Trophoblast cell (in vitro differentiated cells and primary cell): ENCODE results near the gene FAM151A.
"Not testable (repeated sequence)": the region's sequence is repeated elsewhere in the genome, so short reads cannot be mapped to it uniquely, and the experiment has no call there.

Source experiments
- DNase-seq, 2 donors: peaks; one replicate each; pipeline ENCODE4 v3.0.0-alpha.2; 2016
- H2AFZ ChIP-seq: 2 replicates; pipeline ENCODE4 v1.6.1; 2013; ENCODE audit warnings: low read length, moderate library complexity, mild to moderate bottlenecking; ENCODE audit not compliant: insufficient read depth, poor library complexity
- H2AK5ac ChIP-seq: 2 replicates; pipeline ENCODE4 v1.6.1; 2013; ENCODE audit warnings: mild to moderate bottlenecking, low read length
- H2BK120ac ChIP-seq: 2 replicates; pipeline ENCODE4 v1.6.1; 2013; ENCODE audit warnings: low read length, mild to moderate bottlenecking, moderate library complexity; ENCODE audit not compliant: insufficient read depth, poor library complexity
- H2BK12ac ChIP-seq: 2 replicates; pipeline ENCODE4 v1.6.1; 2013; ENCODE audit warnings: mild to moderate bottlenecking, low read length, moderate library complexity
- H2BK5ac ChIP-seq: 2 replicates; pipeline ENCODE4 v1.6.1; 2013; ENCODE audit warnings: low read length, low read depth, moderate library complexity, mild to moderate bottlenecking; ENCODE audit not compliant: poor library complexity
- H3K14ac ChIP-seq: 2 replicates; pipeline ENCODE4 v1.6.1; 2013; ENCODE audit warnings: mild to moderate bottlenecking, low read length
- H3K18ac ChIP-seq: 2 replicates; pipeline ENCODE4 v1.6.1; 2013; ENCODE audit warnings: mild to moderate bottlenecking, low read length
- H3K23ac ChIP-seq: 2 replicates; pipeline ENCODE4 v1.6.1; 2013; ENCODE audit warnings: low read length
- H3K27ac ChIP-seq: 2 replicates; pipeline ENCODE4 v1.5.1; 2013; ENCODE audit warnings: low read depth, mild to moderate bottlenecking, inconsistent platforms, low read length, moderate library complexity
- H3K27me3 ChIP-seq: 2 replicates; pipeline ENCODE4 v1.6.1; 2013; ENCODE audit warnings: inconsistent platforms, mild to moderate bottlenecking, low read length, moderate library complexity; ENCODE audit not compliant: insufficient read depth
- H3K36me3 ChIP-seq, 2 experiments: 1 replicate in 1 of 2; 2 replicates in 1 of 2; pipeline ENCODE4 v1.6.1; 2013; ENCODE audit warnings: low read length in 2 of 2, mild to moderate bottlenecking in 2 of 2, moderate library complexity in 1 of 2; ENCODE audit not compliant: insufficient read depth in 2 of 2, control insufficient read depth in 1 of 2
- H3K4ac ChIP-seq: 2 replicates; pipeline ENCODE4 v1.6.1; 2013; ENCODE audit warnings: low read depth, mild to moderate bottlenecking, low read length, moderate library complexity
- H3K4me1 ChIP-seq, 2 experiments: 1 replicate in 1 of 2; 2 replicates in 1 of 2; pipeline ENCODE4 v1.6.1; 2013; ENCODE audit warnings: low read length in 2 of 2, mild to moderate bottlenecking in 2 of 2, moderate library complexity in 1 of 2; ENCODE audit not compliant: insufficient read depth in 2 of 2, control insufficient read depth in 1 of 2
- H3K4me2 ChIP-seq: 2 replicates; pipeline ENCODE4 v1.6.1; 2013; ENCODE audit warnings: inconsistent platforms, mild to moderate bottlenecking, low read length, moderate library complexity
- H3K4me3 ChIP-seq: 2 replicates; pipeline ENCODE4 v1.5.1; 2013; ENCODE audit warnings: mild to moderate bottlenecking, low read depth, low read length, inconsistent platforms
- H3K79me1 ChIP-seq: one replicate; pipeline ENCODE4 v1.6.1; 2013; ENCODE audit warnings: low read length
- H3K79me2 ChIP-seq: 2 replicates; pipeline ENCODE4 v1.6.1; 2013; ENCODE audit warnings: low read length, mild to moderate bottlenecking; ENCODE audit not compliant: control insufficient read depth, insufficient read depth, poor library complexity
- H3K9ac ChIP-seq: 2 replicates; pipeline ENCODE4 v1.6.1; 2013; ENCODE audit warnings: mild to moderate bottlenecking, low read length
- H3K9me3 ChIP-seq: 2 replicates; pipeline ENCODE4 v1.6.1; 2013; ENCODE audit warnings: low read depth, mild to moderate bottlenecking, control low read depth, inconsistent platforms, low read length; ENCODE audit not compliant: insufficient read depth
- H4K12ac ChIP-seq: 2 replicates; pipeline ENCODE4 v1.6.1; 2013; ENCODE audit warnings: low read depth, mild to moderate bottlenecking, low read length, moderate library complexity
- H4K8ac ChIP-seq: 2 replicates; pipeline ENCODE4 v1.6.1; 2013; ENCODE audit warnings: low read depth, mild to moderate bottlenecking, low read length, moderate library complexity
- H4K91ac ChIP-seq: one replicate; pipeline ENCODE4 v1.6.1; 2013; ENCODE audit warnings: low read depth, mild to moderate bottlenecking, low read length, moderate library complexity
- WGBS: extraction: QIAGEN DNeasy Blood & Tissue Kit; methylation state at CpG from one replicate; pipeline ENCODE4 v1.1.7; 2013; ENCODE audit warnings: missing lambda C conversion rate; ENCODE audit not compliant: insufficient read length, insufficient coverage; ENCODE audit errors: extremely low coverage; 5-methylcytosine and 5-hydroxymethylcytosine counted together

The FAM151A gene

DNA sequence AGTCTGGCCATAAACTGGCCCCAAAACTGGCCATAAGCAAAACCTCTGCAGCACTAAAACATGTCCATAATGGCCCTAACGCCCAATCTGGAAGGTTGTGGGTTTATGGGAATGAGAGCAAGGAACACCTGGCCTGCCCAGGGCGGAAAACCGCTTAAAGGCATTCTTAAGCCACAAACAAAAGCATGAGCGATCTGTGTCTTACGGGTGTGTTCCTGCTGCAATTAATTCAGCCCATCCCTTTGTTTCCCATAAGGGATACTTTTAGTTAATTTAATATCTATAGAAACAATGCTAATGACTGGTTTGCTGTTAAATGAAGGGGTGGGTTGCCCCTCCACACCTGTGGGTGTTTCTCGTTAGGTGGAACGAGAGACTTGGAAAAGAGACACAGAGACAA lies 12.5 kb upstream of the FAM151A start:
- H3K27ac ChIP-seq, H3K4me1 ChIP-seq, H2BK5ac ChIP-seq, H3K4ac ChIP-seq, H3K27me3 ChIP-seq, DNase-seq, H3K14ac ChIP-seq, H2AFZ ChIP-seq, H3K9me3 ChIP-seq, H3K9ac ChIP-seq, H3K79me2 ChIP-seq, H3K18ac ChIP-seq, H2AK5ac ChIP-seq, H3K36me3 ChIP-seq, H3K23ac ChIP-seq, H3K4me2 ChIP-seq, H4K12ac ChIP-seq, H3K79me1 ChIP-seq, H3K4me3 ChIP-seq, H4K8ac ChIP-seq, H2BK12ac ChIP-seq, H4K91ac ChIP-seq, H2BK120ac ChIP-seq: not testable (repeated sequence)
- no CpG with 5 or more reads among the region's 7 CpGs for WGBS

GRCh38 chr1:54627196-54627595 lies 3.9 kb upstream of the FAM151A start:
- DNase-seq, result no peak
- no peak overlapping the region for H2BK120ac ChIP-seq
- no CpG with 5 or more reads among the region's 10 CpGs for WGBS

DNA sequence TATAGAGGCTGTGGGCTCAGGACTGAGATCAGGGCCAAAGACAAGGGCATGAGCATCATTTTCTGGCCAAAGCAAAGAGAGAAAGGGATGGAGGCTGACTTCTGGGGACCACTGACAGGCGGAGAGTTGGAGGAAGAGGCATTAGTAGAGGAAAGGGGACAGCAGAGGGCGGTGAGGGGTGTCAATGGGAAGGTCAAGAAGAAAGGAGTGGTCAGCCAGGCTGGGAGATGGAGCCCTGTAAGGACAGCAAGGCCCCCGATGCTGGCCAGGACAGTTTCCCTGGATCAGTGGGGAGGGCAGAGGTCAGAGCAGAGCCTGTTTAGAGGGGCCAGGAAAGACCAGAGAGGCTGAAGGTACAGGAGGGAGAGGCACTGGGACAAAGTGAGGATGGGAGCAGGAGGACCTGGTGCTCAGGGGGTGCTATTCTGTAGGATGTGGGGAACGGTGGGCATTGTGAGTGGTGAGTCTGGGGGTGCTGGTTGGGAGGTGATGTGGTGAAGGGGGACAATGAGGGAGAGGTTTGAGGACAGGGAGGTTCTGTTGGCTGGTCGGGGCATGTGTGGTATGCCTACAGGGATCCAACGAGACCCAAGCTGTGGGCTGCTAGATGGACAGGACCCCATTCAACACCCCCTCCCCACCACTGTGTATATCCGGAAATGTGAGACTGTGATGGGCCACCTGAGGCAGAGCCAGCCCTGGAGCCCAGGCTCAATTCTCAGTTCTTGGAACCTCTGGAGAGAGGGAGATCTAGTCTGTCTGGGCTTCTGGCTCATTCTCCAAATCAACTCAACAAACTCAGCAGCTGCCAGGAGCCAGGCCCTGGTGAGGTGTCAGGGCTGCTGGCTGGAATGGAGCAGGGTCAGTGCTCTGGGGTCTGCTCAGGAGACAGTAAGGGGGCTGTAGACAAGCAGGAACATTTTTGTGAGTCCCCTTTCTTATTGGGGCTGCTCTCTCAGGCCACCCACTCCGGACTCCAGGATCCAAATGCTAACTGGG lies 1.4 kb upstream of the FAM151A start:
- no peak overlapping the region for H3K4me3 ChIP-seq
- H2BK120ac ChIP-seq, result no peak overlapping the region
- no peak overlapping the region for H4K12ac ChIP-seq
- no peaks in the 10 kb centered on the region for H3K36me3 ChIP-seq
- no peak overlapping the region for H3K18ac ChIP-seq
- no peak overlapping the region for H2AFZ ChIP-seq
- H3K79me2 ChIP-seq, result no peaks in the 10 kb centered on the region
- no peaks in the 10 kb centered on the region for H3K79me1 ChIP-seq
- H3K4ac ChIP-seq, result no peak overlapping the region
- no peak overlapping the region for H2AK5ac ChIP-seq
- H3K27me3 ChIP-seq, result no peaks in the 10 kb centered on the region
- H3K4me2 ChIP-seq, result no peak overlapping the region
- H3K9ac ChIP-seq, result no peak overlapping the region
- H4K91ac ChIP-seq, result no peak overlapping the region
- no peak overlapping the region for H4K8ac ChIP-seq
- no peak overlapping the region for H2BK5ac ChIP-seq
- peaks cover 3% of the 10 kb centered on the region in 2 experiments for H3K4me1 ChIP-seq
- H3K14ac ChIP-seq, result no peak overlapping the region
- no peak overlapping the region for H3K27ac ChIP-seq
- no peak overlapping the region for H2BK12ac ChIP-seq
- DNase-seq, result no peak
- no peak overlapping the region for H3K23ac ChIP-seq
- H3K9me3 ChIP-seq, result no peaks in the 10 kb centered on the region
- WGBS, result no CpG with 5 or more reads among the region's 8 CpGs

More at GRCh38 chr1:54627196-54627595, 3.9 kb upstream of the FAM151A start:
- H3K36me3 ChIP-seq, result no peaks in the 10 kb centered on the region
- H3K79me2 ChIP-seq, result no peaks in the 10 kb centered on the region
- no peak overlapping the region for H2AFZ ChIP-seq
- no peak overlapping the region for H4K91ac ChIP-seq
- H3K27me3 ChIP-seq, result no peaks in the 10 kb centered on the region
- no peaks in the 10 kb centered on the region for H3K79me1 ChIP-seq
- H3K4me2 ChIP-seq, result no peak overlapping the region
- no peak overlapping the region for H4K8ac ChIP-seq
- no peak overlapping the region for H3K23ac ChIP-seq
- H2AK5ac ChIP-seq, result no peak overlapping the region
- H2BK12ac ChIP-seq, result no peak overlapping the region
- no peak overlapping the region for H3K14ac ChIP-seq
- H4K12ac ChIP-seq, result no peak overlapping the region
- no peak overlapping the region for H3K4ac ChIP-seq
- no peak overlapping the region for H3K9ac ChIP-seq
- no peak overlapping the region for H3K27ac ChIP-seq
- H3K4me3 ChIP-seq, result no peak overlapping the region
- no peak overlapping the region for H3K18ac ChIP-seq
- H3K9me3 ChIP-seq, result no peaks in the 10 kb centered on the region
- no peak overlapping the region for H2BK5ac ChIP-seq
- H3K4me1 ChIP-seq, result peaks cover 3% of the 10 kb centered on the region in 2 experiments

DNA sequence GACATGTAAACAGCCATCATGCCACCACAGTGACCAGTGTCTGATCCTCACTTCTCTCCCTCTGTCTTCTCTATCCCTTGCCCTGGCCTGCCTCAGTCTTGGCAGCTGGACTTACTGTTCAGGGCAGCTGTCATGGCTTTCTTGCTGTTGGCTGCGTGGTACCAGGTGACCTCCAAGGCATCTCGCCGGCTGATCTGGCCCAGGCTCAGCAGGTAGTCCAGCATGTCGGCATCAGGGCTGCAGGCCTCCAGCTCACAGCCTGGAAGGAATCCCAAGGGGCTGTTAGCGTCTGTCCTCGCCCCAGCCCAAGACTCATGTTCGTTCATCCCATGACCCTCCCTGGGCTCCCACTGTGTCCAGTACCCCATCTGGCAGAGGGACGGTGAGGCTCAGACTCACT lies 3.6 kb downstream of the FAM151A start:
- no CpG with 5 or more reads among the region's 8 CpGs for WGBS
- DNase-seq, result no peak

More for the DNA sequence above, 3.6 kb downstream of the FAM151A start:
- Histone ChIP-seq H4K8ac (no peak overlapping the region), H3K9ac (no peak overlapping the region), H2BK5ac (no peak overlapping the region), H3K79me2 (no peaks in the 10 kb centered on the region), H3K27ac (no peak overlapping the region), H2BK12ac (no peak overlapping the region), H3K4me1 (peaks cover 3% of the 10 kb centered on the region in 2 experiments), H2AK5ac (no peak overlapping the region), H3K36me3 (no peaks in the 10 kb centered on the region), H3K18ac (no peak overlapping the region), H3K9me3 (no peaks in the 10 kb centered on the region), H3K4me3 (no peak overlapping the region), H3K4ac (no peak overlapping the region), H3K79me1 (no peaks in the 10 kb centered on the region), H2AFZ (no peak overlapping the region), H3K4me2 (no peak overlapping the region), H4K91ac (no peak overlapping the region), H3K23ac (no peak overlapping the region), H2BK120ac (no peak overlapping the region), H3K14ac (no peak overlapping the region), H3K27me3 (no peaks in the 10 kb centered on the region), H4K12ac (no peak overlapping the region)
